Subcutaneous abdominal adipose tissue (tissue), 5 donors: ENCODE measurements around the gene TUBB6.

ENCODE experiments used
- H3K27ac ChIP-seq: one replicate; pipeline ENCODE4 v1.7.0; 2013; ENCODE audit warnings: low read depth, mild to moderate bottlenecking, inconsistent platforms, low read length, moderate library complexity
- H3K27me3 ChIP-seq, 5 donors: one replicate each; pipeline ENCODE4 v1.7.0; 2013; ENCODE audit warnings: low read length in 5 of 5, inconsistent platforms in 1 of 5; ENCODE audit not compliant: control insufficient read depth in 5 of 5, insufficient read depth in 4 of 5
- H3K36me3 ChIP-seq, 5 donors: one replicate each; pipeline ENCODE4 v1.7.0; 2013; ENCODE audit warnings: low read length in 5 of 5; ENCODE audit not compliant: control insufficient read depth in 5 of 5, insufficient read depth in 5 of 5
- H3K4me1 ChIP-seq, 5 donors: one replicate each; pipeline ENCODE4 v1.7.0; 2013; ENCODE audit warnings: low read length in 5 of 5, mild to moderate bottlenecking in 3 of 5, moderate library complexity in 1 of 5; ENCODE audit not compliant: control insufficient read depth in 5 of 5, insufficient read depth in 5 of 5
- H3K4me3 ChIP-seq, 5 donors: one replicate each; pipeline ENCODE4 v1.7.0; 2013; ENCODE audit warnings: low read length in 5 of 5, low read depth in 1 of 5
- H3K9ac ChIP-seq, 5 donors: one replicate each; pipeline ENCODE4 v1.7.0; 2013; ENCODE audit warnings: low read length in 5 of 5, mild to moderate bottlenecking in 4 of 5, moderate library complexity in 3 of 5
- H3K9me3 ChIP-seq, 5 donors: one replicate each; pipeline ENCODE4 v1.7.0; 2013; ENCODE audit warnings: low read length in 5 of 5; ENCODE audit not compliant: control insufficient read depth in 5 of 5
- donor health status: healthy.
- donor health status: healthy.
- donor health status: healthy.
- donor health status: healthy.
- donor health status: healthy.

Gene TUBB6

GRCh38 chr18:12325726-12326245 lies 17.7 kb downstream of the TUBB6 start:
- H3K9ac ChIP-seq: no peak overlapping the region
- H3K27ac ChIP-seq: peak overlapping the region; percentile 57
- H3K27me3 ChIP-seq: no peaks in the 10 kb centered on the region
- H3K36me3 ChIP-seq: peaks cover 10 to 64% (median 55%) of the 10 kb centered on the region in 5 donors
- H3K4me1 ChIP-seq: peaks cover 0 to 37% (median 18%) of the 10 kb centered on the region in 5 donors
- H3K9me3 ChIP-seq: no peaks in the 10 kb centered on the region
- no peak overlapping the region for H3K4me3 ChIP-seq

DNA sequence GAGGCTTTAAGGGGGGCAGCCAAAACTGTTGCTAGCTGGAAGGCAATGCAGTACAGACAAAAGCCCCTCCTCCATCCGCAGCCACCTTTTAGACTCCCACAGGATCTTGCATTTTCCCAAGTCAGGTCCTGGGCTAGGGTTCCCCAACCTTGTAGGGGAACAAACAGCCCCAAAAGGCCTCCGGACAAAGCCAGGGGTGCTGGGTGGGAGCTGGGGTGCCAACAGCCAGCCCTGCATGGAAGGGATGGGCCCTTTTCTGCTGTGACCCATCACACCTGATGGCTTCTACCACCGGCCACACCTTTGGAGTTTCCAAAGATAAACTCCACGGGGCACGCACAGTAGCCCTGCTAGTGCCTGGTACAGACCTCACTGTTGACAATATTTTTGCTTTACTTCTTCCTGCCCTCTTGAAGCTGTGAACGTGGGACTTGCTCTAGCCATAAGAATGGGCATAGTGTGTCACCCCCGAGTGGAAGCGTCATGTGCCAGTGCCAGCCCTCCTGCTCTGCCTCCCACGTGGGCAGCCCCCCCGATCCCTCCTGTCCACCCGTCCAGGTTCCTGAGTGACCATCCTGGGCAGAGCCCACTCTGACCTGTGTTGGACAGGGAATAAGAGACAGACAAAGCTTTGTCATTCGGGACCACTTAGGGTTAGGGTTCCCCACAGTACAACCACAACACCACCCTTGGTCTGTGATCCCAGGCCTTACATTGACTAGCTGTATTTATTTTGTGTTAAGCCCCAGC lies 18.8 kb downstream of the TUBB6 start:
- Histone ChIP-seq H3K36me3 (peaks cover 6 to 63% (median 50%) of the 10 kb centered on the region in 5 donors), H3K27ac (peak overlapping the region; percentile 57), H3K4me1 (peaks cover 0 to 27% (median 10%) of the 10 kb centered on the region in 5 donors)

GRCh38 chr18:12327510-12328178 lies 19.6 kb downstream of the TUBB6 start:
- H3K27ac ChIP-seq: peak overlapping the region; percentile 57
- H3K9ac ChIP-seq: peak overlapping the region in 1 of 5 donors; percentile 35
- H3K4me3 ChIP-seq: no peak overlapping the region
- no peaks in the 10 kb centered on the region for H3K9me3 ChIP-seq
- no peaks in the 10 kb centered on the region for H3K27me3 ChIP-seq
- H3K36me3 ChIP-seq: peaks cover 6 to 63% (median 50%) of the 10 kb centered on the region in 5 donors
- peaks cover 0 to 27% (median 10%) of the 10 kb centered on the region in 5 donors for H3K4me1 ChIP-seq

More for the DNA sequence above, 18.8 kb downstream of the TUBB6 start:
- Histone ChIP-seq H3K27me3 (no peaks in the 10 kb centered on the region), H3K9ac (peak overlapping the region in 1 of 5 donors; percentile 35), H3K4me3 (no peak overlapping the region), H3K9me3 (no peaks in the 10 kb centered on the region)

DNA sequence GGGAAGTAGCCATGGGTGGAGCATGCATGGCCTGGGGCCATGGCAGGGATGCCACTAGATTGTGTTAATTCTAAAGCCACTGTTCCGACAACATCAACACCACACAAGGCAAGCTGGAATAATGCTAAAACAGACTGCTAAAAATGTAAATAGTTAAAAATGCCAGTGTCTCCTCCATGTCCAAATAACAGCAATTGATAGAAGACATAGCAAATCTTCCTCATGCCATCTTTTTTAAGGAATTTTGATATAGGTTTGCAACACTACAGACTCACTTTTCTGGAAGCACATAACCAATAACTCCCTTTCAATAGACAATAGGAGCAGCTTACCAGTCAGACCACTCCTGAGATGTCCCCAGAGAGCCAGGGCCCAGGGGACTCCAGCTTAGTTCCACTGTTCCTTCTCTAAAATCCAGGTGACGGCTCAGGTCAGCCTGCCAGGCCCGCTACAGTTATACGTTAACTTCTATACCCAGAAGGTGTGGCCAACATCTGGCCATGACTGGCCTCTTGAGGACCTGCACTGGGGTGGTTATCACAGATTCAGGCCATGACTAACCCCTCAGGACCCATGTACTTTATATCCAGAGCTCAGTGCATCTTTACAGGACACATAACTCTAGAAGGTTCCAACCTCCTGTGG lies 20.3 kb downstream of the TUBB6 start:
- Histone ChIP-seq H3K27ac (peak overlapping the region; percentile 57), H3K36me3 (peaks cover 6 to 63% (median 48%) of the 10 kb centered on the region in 5 donors), H3K4me1 (peaks cover 0 to 27% (median 10%) of the 10 kb centered on the region in 5 donors)

GRCh38 chr18:12329125-12329698 lies 21.2 kb downstream of the TUBB6 start:
- Histone ChIP-seq H3K9me3 (no peaks in the 10 kb centered on the region), H3K27me3 (no peaks in the 10 kb centered on the region), H3K36me3 (peaks cover 4 to 70% (median 56%) of the 10 kb centered on the region in 5 donors), H3K4me3 (no peak overlapping the region), H3K4me1 (peaks cover 0 to 27% (median 10%) of the 10 kb centered on the region in 5 donors), H3K27ac (no peak overlapping the region), H3K9ac (no peak overlapping the region)

More for the DNA sequence above, 20.3 kb downstream of the TUBB6 start:
- Histone ChIP-seq H3K9ac (peak overlapping the region in 1 of 5 donors; percentile 2), H3K9me3 (no peaks in the 10 kb centered on the region), H3K27me3 (no peaks in the 10 kb centered on the region), H3K4me3 (no peak overlapping the region)

- Histone ChIP-seq H3K27ac (no peak overlapping the region), H3K27me3 (no peaks in the 10 kb centered on the region), H3K4me3 (no peak overlapping the region), H3K9me3 (no peaks in the 10 kb centered on the region), H3K4me1 (peaks cover 0 to 32% (median 10%) of the 10 kb centered on the region in 5 donors), H3K9ac (no peak overlapping the region), H3K36me3 (peaks cover 4 to 69% (median 59%) of the 10 kb centered on the region in 5 donors)
Observed at GRCh38 chr18:12330766-12331165, 22.7 kb downstream of the TUBB6 start.

GRCh38 chr18:12333506-12334290 lies 25.7 kb downstream of the TUBB6 start:
- H3K9ac ChIP-seq: no peak overlapping the region
- no peaks in the 10 kb centered on the region for H3K9me3 ChIP-seq
- no peak overlapping the region for H3K4me3 ChIP-seq
- H3K36me3 ChIP-seq: peaks cover 5 to 68% (median 56%) of the 10 kb centered on the region in 5 donors
- H3K27ac ChIP-seq: no peak overlapping the region
- no peaks in the 10 kb centered on the region for H3K27me3 ChIP-seq
- H3K4me1 ChIP-seq: peaks cover 0 to 5% (median 0%) of the 10 kb centered on the region in 5 donors

DNA sequence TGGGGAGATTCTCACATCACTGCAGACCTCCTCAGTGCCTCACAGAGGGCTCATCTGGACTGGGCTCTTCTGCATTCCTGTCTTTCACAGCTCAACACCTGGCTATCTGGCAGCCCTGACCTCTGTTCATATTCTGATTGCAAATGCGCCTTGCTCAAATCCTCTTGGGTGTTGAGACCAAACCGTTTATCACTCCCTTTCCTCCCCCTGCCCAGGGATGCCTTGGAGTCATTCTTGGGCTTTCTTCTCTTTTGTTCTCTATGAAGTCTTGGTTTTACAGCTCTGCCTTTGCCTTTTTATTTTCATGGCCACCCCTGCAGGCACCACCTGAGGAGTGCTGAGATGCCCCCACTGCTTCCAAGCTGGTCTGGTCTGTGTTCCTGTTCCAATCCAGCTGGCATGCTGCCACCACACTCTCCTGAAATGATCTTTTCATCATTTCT lies 26.3 kb downstream of the TUBB6 start:
- H3K9ac ChIP-seq: no peak overlapping the region
- H3K36me3 ChIP-seq: peaks cover 5 to 65% (median 52%) of the 10 kb centered on the region in 5 donors
- no peaks in the 10 kb centered on the region for H3K9me3 ChIP-seq
- H3K4me3 ChIP-seq: no peak overlapping the region
- H3K27me3 ChIP-seq: no peaks in the 10 kb centered on the region
- peaks cover 0 to 5% (median 0%) of the 10 kb centered on the region in 5 donors for H3K4me1 ChIP-seq
- H3K27ac ChIP-seq: no peak overlapping the region

DNA sequence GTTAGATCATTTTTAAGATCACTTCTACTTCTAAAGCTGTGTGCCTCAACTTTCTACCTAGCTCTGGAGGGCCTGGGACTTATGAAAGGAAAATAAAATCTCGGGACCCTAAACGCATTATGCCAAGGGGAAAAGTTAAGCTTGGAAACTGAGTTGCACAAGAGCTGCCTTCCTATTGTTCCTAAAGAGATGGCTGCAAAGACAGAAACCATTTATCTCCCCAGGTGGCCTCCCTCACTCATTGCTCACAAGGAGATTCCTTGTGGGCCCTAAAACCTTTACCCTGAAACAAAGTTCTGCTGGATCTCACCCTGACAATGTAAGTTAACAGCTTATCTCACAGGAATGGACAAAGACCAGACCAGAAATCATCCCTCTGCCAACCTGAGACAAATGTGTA lies 26.8 kb downstream of the TUBB6 start:
- peaks cover 0 to 5% (median 0%) of the 10 kb centered on the region in 5 donors for H3K4me1 ChIP-seq
- no peaks in the 10 kb centered on the region for H3K9me3 ChIP-seq
- no peaks in the 10 kb centered on the region for H3K27me3 ChIP-seq
- no peak overlapping the region for H3K4me3 ChIP-seq
- peaks cover 6 to 62% (median 48%) of the 10 kb centered on the region in 5 donors for H3K36me3 ChIP-seq
- no peak overlapping the region for H3K27ac ChIP-seq
- H3K9ac ChIP-seq: no peak overlapping the region
